GM23248 (cell line): ENCODE results near the gene CPT1C. TPM values are rescaled to one million over a fixed set of nuclear protein-coding genes. Genes with fewer than 3 reads are reported as not detected.

ENCODE experiments used
- DNase-seq: peaks from one replicate; pipeline ENCODE4 v3.0.0-alpha.2; 2015
- H2AFZ ChIP-seq: fragments of 200-600 bp; sonication (generic); 2 replicates; pipeline ENCODE4 v1.6.1; 2016; ENCODE audit warnings: antibody characterized with exemption
- H3F3A ChIP-seq: fragments of 200-600 bp; sonication (generic); 2 replicates; pipeline ENCODE4 v1.6.1; 2016; ENCODE audit warnings: mild to moderate bottlenecking, antibody characterized with exemption, mixed run types; ENCODE audit not compliant: insufficient read depth
- H3K27ac ChIP-seq: fragments of 200-600 bp; sonication (generic); 2 replicates; pipeline ENCODE4 v1.5.1; 2016; ENCODE audit warnings: mild to moderate bottlenecking
- H3K27me3 ChIP-seq: fragments of 200-600 bp; sonication (generic); replicated peaks from 2 replicates; pipeline ENCODE4 v1.6.1; 2016; ENCODE audit warnings: mild to moderate bottlenecking; ENCODE audit not compliant: insufficient read depth
- H3K36me3 ChIP-seq: fragments of 200-600 bp; sonication (generic); 2 replicates; pipeline ENCODE4 v1.6.1; 2016; ENCODE audit warnings: low read depth, mild to moderate bottlenecking
- H3K4me1 ChIP-seq: fragments of 200-600 bp; sonication (generic); 2 replicates; pipeline ENCODE4 v1.6.1; 2016; ENCODE audit warnings: mild to moderate bottlenecking; ENCODE audit not compliant: insufficient read depth
- H3K4me2 ChIP-seq: fragments of 200-600 bp; sonication (generic); one replicate; pipeline ENCODE4 v1.6.1; 2016; ENCODE audit warnings: mild to moderate bottlenecking; ENCODE audit not compliant: unreplicated experiment
- H3K4me3 ChIP-seq: fragments of 200-600 bp; sonication (generic); 2 replicates; pipeline ENCODE4 v1.5.1; 2016; ENCODE audit warnings: mild to moderate bottlenecking
- H3K79me2 ChIP-seq: fragments of 200-600 bp; sonication (generic); 2 replicates; pipeline ENCODE4 v1.6.1; 2016; ENCODE audit warnings: mild to moderate bottlenecking; ENCODE audit not compliant: insufficient read depth
- H3K9ac ChIP-seq: fragments of 200-600 bp; sonication (generic); 2 replicates; pipeline ENCODE4 v1.6.1; 2016; ENCODE audit warnings: mild to moderate bottlenecking
- H3K9me2 ChIP-seq: fragments of 200-600 bp; sonication (generic); 2 replicates; pipeline ENCODE4 v1.6.1; 2016; ENCODE audit warnings: mixed run types, mild to moderate bottlenecking, moderate library complexity; ENCODE audit not compliant: insufficient read depth
- H3K9me3 ChIP-seq: fragments of 200-600 bp; sonication (generic); one replicate; pipeline ENCODE4 v1.6.1; 2017; ENCODE audit warnings: low read depth
- H4K20me1 ChIP-seq: fragments of 200-600 bp; sonication (generic); 2 replicates; pipeline ENCODE4 v1.6.0; 2016; ENCODE audit not compliant: insufficient read depth
- EZH2 ChIP-seq: fragments of 200-600 bp; sonication (generic); IDR thresholded peaks from 2 replicates; pipeline ENCODE4 v1.6.1; 2018; ENCODE audit warnings: antibody characterized with exemption, mild to moderate bottlenecking; ENCODE audit not compliant: insufficient read depth, poor library complexity, severe bottlenecking
- EZH2phosphoT487 ChIP-seq: fragments of 200-600 bp; sonication (generic); IDR thresholded peaks from 2 replicates; pipeline ENCODE4 v1.6.1; 2018; ENCODE audit warnings: antibody characterized with exemption, moderate library complexity, mild to moderate bottlenecking, low read depth; ENCODE audit not compliant: insufficient read depth
- WGBS, 2 experiments: methylation state at CpG; one replicate each; pipeline ENCODE4 v1.1.6; 2015 to 2017; ENCODE audit warnings: low lambda C conversion rate in 2 of 2, low coverage in 1 of 2; ENCODE audit errors: missing lambda C conversion rate in 2 of 2; 5-methylcytosine and 5-hydroxymethylcytosine counted together
- in situ Hi-C: fragments of 300-500 bp; cut with MboI; formaldehyde crosslinking; loops from 2 replicates; pipeline ENCODE4 v1.15.0; 2020
- polyA plus RNA-seq: library from polyadenylated mRNA; unstranded; fragments of >200 nt; fragmentation: Nextera tagmentation; extraction: Ambion mirVana; gene quantifications from 2 replicates; pipeline ENCODE4 v1.2.1, GENCODE V29; 2016
- total RNA-seq: library from RNA; depleted of rRNA; stranded (reverse); fragments of >200 nt; shearing (Covaris generic); gene quantifications from 2 replicates; pipeline ENCODE4 v1.2.3, GENCODE V29; 2014; rRNA removed

Gene CPT1C
- total RNA-seq (11.7 and 16.6 TPM in 2 replicates), polyA plus RNA-seq (14.3 and 16.8 TPM in 2 replicates)

DNA sequence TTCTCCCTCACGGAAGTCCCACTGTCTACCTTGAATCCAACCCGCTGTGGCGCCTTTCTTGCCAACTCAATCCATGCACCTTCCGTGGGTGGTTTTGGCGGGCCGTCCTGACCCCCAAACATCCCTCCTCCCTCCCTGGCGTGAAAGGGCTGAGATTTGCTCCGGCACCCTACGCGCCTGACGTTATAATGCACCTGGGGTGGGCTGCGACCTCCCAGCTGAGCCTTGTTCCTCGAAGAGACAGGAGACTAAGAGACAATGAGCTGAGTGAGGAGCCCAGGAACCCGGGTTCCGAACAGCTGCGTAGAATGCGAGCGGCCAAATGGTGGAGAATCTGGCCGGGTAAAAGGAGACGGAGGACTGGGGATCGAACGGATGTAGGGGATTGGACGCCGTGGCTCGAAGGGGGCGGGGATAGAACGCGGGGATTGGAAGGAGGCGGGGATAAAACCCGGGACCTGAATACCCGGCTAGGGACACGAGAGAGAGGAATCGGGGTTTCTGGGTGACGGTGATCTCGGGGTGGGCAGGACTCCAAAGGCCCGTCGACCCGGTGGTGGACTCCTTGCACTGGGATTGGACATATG lies at the start of gene CPT1C:
Gene CPT1C, plus strand, starts transcription at position 461 of the 587 bp plus-strand sequence. CDS start 1,137 bp downstream, outside the sequence.
- H3K9ac ChIP-seq: peak within 1 kb of the TSS; percentile 57
- H2AFZ ChIP-seq: peak within 1 kb of the TSS; percentile 94
- WGBS, 2 experiments: 1 to 2% methylated on average over 31 to 38 of the region's 38 CpGs
- in situ Hi-C loops: no loop called here
- 0 out of 2 replicates have a peak, but pooled peaks cover 5% of the 10 kb centered on the region for H3F3A ChIP-seq
- H4K20me1 ChIP-seq: no peaks in the 10 kb centered on the region
- no peaks in the 10 kb centered on the region for H3K9me2 ChIP-seq
- H3K4me1 ChIP-seq: 0 out of 2 replicates have a peak, but pooled peaks cover 4% of the 10 kb centered on the region
- no peaks in the 10 kb centered on the region for H3K79me2 ChIP-seq
- H3K9me3 ChIP-seq: no peaks in the 10 kb centered on the region
- no peaks in the 10 kb centered on the region for H3K36me3 ChIP-seq
- TF ChIP-seq EZH2: no peak
- no peak for TF ChIP-seq EZH2phosphoT487
- peak within 1 kb of the TSS; percentile 82 for H3K4me3 ChIP-seq
- no peaks in the 10 kb centered on the region for H3K27me3 ChIP-seq
- peak; percentile 91 for DNase-seq
- H3K27ac ChIP-seq: no peak within 1 kb of the TSS; the same call in 1 of the 2 replicates
- peak within 1 kb of the TSS; percentile 93 for H3K4me2 ChIP-seq

- Histone ChIP-seq H3K9me3 (no peaks in the 10 kb centered on the region), H3K27ac (peak within 1 kb of the TSS; percentile 100), H3K4me2 (peak within 1 kb of the TSS; percentile 96), H3K36me3 (no peaks in the 10 kb centered on the region), H3K9me2 (no peaks in the 10 kb centered on the region), H2AFZ (peak within 1 kb of the TSS; percentile 67), H3F3A (peaks cover 8% of the 10 kb centered on the region), H3K27me3 (no peaks in the 10 kb centered on the region), H3K4me3 (peak within 1 kb of the TSS; percentile 95), H3K9ac (peak within 1 kb of the TSS; percentile 99), H4K20me1 (no peaks in the 10 kb centered on the region), H3K4me1 (peaks cover 14% of the 10 kb centered on the region), H3K79me2 (peaks cover 72% of the 10 kb centered on the region)
- DNase-seq: peak; percentile 100
- no peak for TF ChIP-seq EZH2
- no peak for TF ChIP-seq EZH2phosphoT487
- in situ Hi-C loops: no loop called here
- WGBS, 2 experiments: 0 to 2% methylated on average over 41 to 64 of the region's 87 CpGs
These were observed 49.0 kb upstream of the CPT1C start, which contains the start of gene SCAF1 for GRCh38 chr19:49641688-49642491. Gene SCAF1, plus strand, starts transcription at chr19:49642209. Its CDS starts 2,818 bp downstream, at chr19:49645027.

GRCh38 chr19:49642492-49643035 lies 48.4 kb upstream of the CPT1C start:
- WGBS, 2 experiments: 1 to 2% methylated on average over 5 of the region's 5 CpGs
- Histone ChIP-seq H3K36me3 (no peaks in the 10 kb centered on the region), H2AFZ (peak overlapping the region; percentile 67), H3K4me2 (peak overlapping the region; percentile 92), H3K9me2 (no peaks in the 10 kb centered on the region), H3K9me3 (no peaks in the 10 kb centered on the region), H3K9ac (peak overlapping the region; percentile 99), H3F3A (peaks cover 8% of the 10 kb centered on the region), H4K20me1 (no peaks in the 10 kb centered on the region), H3K4me1 (peaks cover 14% of the 10 kb centered on the region), H3K4me3 (peak overlapping the region; percentile 95), H3K27me3 (no peaks in the 10 kb centered on the region), H3K27ac (peak overlapping the region; percentile 82), H3K79me2 (peaks cover 76% of the 10 kb centered on the region)
- in situ Hi-C loops: no loop called here
- TF ChIP-seq EZH2phosphoT487: no peak
- TF ChIP-seq EZH2: no peak
- DNase-seq: no peak

DNA sequence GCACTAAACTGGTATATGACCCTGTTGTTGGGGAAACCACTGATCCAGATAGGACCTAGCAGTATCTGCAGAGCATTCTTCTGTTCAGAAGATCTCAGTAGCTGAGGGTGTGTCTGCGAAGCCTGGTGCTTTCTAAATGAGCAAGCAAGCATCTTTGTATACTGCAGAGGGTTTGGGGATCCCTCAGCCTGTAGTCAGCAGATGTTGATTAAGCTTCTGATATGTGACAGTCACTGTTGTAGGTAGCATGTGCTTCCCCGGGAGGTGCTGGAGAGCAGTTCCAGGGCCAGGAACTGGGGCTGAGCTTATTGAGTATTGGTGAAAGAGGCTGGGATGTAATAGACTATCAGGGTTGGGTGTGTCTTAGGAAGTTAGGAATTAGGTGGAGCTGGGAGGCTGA lies 47.5 kb upstream of the CPT1C start:
- in situ Hi-C loops: no loop called here
- DNase-seq: peak; percentile 35
- H3K9me3 ChIP-seq: no peaks in the 10 kb centered on the region
- peak overlapping the region; percentile 99 for H3K9ac ChIP-seq
- no peaks in the 10 kb centered on the region for H4K20me1 ChIP-seq
- TF ChIP-seq EZH2 (no peak), EZH2phosphoT487 (no peak)
- WGBS, 2 experiments: 55 to 61% methylated on average over 2 of the region's 2 CpGs
- H3K27me3 ChIP-seq: no peaks in the 10 kb centered on the region
- peak overlapping the region; percentile 92 for H3K4me2 ChIP-seq
- H3K36me3 ChIP-seq: no peaks in the 10 kb centered on the region
- no peaks in the 10 kb centered on the region for H3K9me2 ChIP-seq
- H2AFZ ChIP-seq: no peak overlapping the region
- H3K79me2 ChIP-seq: peaks cover 77% of the 10 kb centered on the region
- H3K4me1 ChIP-seq: peaks cover 14% of the 10 kb centered on the region
- H3K4me3 ChIP-seq: peak overlapping the region; percentile 95
- peaks cover 8% of the 10 kb centered on the region for H3F3A ChIP-seq
- H3K27ac ChIP-seq: peak overlapping the region; percentile 82; the same call in 1 of the 2 replicates
